BJ (cell line): Measurements from ENCODE around the gene GTF2I. TPM values are rescaled to one million over a fixed set of nuclear protein-coding genes. Genes with fewer than 3 reads are reported as not detected.
A peak's percentile ranks its signal among the peaks of the same experiment; 100 is the strongest.

ENCODE experiments used
- CTCF ChIA-PET: fragments of 350-600 bp; formaldehyde crosslinking; extraction: SDS; loops from one replicate; lab custom pipeline; 2021; ENCODE audit warnings: antibody characterized with exemption, inconsistent platforms; lab: Yijun Ruan, JAX
- POLR2A ChIA-PET: fragments of 300-600 bp; sonication (Branson Sonifier 250); formaldehyde crosslinking; extraction: SDS; loops from one replicate; lab custom pipeline; 2021; ENCODE audit warnings: antibody characterized with exemption; lab: Charles Lee
- DNase-seq: peaks from one replicate; pipeline ENCODE4 v3.0.0-alpha.2; 2011; ENCODE audit warnings: low read depth
- H3K27me3 ChIP-seq: 2 replicates; pipeline ENCODE4 v1.6.0; 2011; ENCODE audit warnings: low read length; ENCODE audit not compliant: control insufficient read depth, insufficient read depth
- H3K36me3 ChIP-seq: 2 replicates; pipeline ENCODE4 v1.5.1; 2011; ENCODE audit warnings: low read length; ENCODE audit not compliant: control insufficient read depth, insufficient read depth
- H3K4me3 ChIP-seq: 2 replicates; pipeline ENCODE4 v1.5.1; 2011; ENCODE audit warnings: low read depth, mild to moderate bottlenecking, control low read depth, low read length
- polyA minus RNA-seq: library from RNA; depleted of rRNA, polyadenylated mRNA; stranded (reverse); fragments of >200 nt; gene quantifications from 2 replicates; pipeline ENCODE4 v1.2.3, GENCODE V29; 2011; rRNA and poly(A)+ RNA removed
- polyA plus RNA-seq: library from polyadenylated mRNA; depleted of rRNA; stranded (reverse); fragments of >200 nt; gene quantifications from 2 replicates; pipeline ENCODE4 v1.2.3, GENCODE V29; 2011; rRNA removed
- TF ChIP-seq, protein P1 (sequence below): IDR thresholded peaks from 2 replicates; pipeline ENCODE4 v1.5.1; 2011; ENCODE audit warnings: low read depth, mild to moderate bottlenecking, control low read depth, inconsistent platforms, low read length, moderate library complexity; ENCODE audit not compliant: insufficient read depth

GTF2I gene
- polyA plus RNA-seq (30.7 and 37.4 TPM in 2 replicates), polyA minus RNA-seq (18.5 and 23.4 TPM in 2 replicates)

DNA sequence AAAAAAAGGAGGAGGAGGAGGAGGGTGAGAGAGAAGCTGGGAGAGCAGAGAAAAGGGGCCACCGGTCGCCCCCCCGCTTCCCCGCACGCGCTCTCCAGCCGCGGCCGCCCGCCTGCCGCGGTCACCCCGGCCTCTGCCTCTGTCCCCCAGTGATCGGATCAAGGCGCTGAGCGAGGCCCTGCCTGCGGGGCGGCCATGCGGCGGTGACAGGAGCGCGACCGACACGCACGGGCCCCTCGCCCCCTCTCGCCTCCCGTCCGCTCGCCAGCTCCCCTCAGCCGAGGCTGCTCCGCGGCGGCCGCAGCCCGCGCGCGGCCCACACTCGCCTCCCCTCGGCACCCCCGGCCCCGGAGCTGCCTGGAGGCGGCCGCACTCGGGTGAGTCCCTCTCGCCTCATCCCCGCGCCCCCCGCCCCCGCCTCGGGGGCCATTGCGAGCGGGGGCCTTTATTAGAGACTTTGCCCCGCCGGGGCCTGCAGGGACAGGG, at the start of gene GTF2I:
Gene GTF2I, plus strand, starts transcription at position 27 of the 486 bp plus-strand sequence. CDS start 31,411 bp downstream, outside the sequence.
- no peaks in the 10 kb centered on the region; the same call in 1 of the 2 replicates for H3K36me3 ChIP-seq
- H3K4me3 ChIP-seq, result peak within 1 kb of the TSS; percentile 82
- DNase-seq, result no peak
- POLR2A ChIA-PET, result interaction anchor here (0.6 to 0.7 kb wide), 2 partner anchors 13 to 1101 kb away, joined by 9 to 13 read pairs; no protein-coding TSS in a partner anchor
- TF ChIP-seq, protein P1, sequence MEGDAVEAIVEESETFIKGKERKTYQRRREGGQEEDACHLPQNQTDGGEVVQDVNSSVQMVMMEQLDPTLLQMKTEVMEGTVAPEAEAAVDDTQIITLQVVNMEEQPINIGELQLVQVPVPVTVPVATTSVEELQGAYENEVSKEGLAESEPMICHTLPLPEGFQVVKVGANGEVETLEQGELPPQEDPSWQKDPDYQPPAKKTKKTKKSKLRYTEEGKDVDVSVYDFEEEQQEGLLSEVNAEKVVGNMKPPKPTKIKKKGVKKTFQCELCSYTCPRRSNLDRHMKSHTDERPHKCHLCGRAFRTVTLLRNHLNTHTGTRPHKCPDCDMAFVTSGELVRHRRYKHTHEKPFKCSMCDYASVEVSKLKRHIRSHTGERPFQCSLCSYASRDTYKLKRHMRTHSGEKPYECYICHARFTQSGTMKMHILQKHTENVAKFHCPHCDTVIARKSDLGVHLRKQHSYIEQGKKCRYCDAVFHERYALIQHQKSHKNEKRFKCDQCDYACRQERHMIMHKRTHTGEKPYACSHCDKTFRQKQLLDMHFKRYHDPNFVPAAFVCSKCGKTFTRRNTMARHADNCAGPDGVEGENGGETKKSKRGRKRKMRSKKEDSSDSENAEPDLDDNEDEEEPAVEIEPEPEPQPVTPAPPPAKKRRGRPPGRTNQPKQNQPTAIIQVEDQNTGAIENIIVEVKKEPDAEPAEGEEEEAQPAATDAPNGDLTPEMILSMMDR, result no peak
- no peaks in the 10 kb centered on the region for H3K27me3 ChIP-seq
- CTCF ChIA-PET, result interaction anchor here (1.2 kb wide), 1 partner anchor 12 kb away, joined by 3 read pairs; no protein-coding TSS in a partner anchor

DNA sequence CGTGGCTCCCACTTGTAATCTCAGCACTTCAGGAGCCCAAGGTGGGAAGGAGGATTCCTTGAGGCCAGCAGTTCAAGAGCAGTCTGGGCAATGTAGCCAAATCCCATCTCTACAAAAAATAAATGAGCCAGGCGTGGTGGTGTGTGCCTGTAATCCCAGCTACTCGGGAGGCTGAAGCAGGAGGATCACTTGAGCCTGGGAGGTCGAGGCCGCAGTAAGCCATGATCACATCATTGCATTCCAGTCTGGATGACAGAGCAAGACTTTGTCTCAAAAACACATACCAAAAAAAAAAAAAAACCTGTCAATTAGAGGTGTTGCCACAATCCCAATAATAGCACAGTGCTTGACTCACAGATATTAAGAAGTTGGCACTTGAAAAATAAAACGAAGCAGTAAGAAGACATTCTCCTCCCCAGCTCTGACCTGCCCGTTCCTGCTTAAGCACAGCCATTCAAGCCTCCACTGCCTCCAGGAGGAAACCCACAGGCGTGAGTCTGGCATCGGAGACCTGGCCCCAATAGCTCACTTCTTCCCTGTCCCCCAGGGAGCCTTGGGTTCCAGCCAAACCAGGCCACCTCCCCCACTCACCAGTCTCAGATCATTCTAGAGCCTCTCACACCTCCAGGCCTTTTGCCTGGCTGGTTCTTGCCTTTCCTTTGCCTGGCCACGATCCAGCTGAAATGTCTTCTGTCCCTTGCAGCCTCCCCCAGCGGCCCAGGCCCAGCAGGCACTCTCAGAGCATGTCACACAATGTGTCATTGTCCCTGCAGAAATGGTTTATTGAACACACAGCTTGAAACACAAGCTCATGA, 45.3 kb upstream of the GTF2I start:
- TF ChIP-seq, protein P1, result no peak
- Histone ChIP-seq H3K36me3 (no peaks in the 10 kb centered on the region), H3K27me3 (no peaks in the 10 kb centered on the region), H3K4me3 (no peak overlapping the region)
- no peak for DNase-seq
- ChIA-PET CTCF (interaction anchor here (1.2 kb wide), 1 partner anchor 195 kb away, joined by 5 read pairs; no protein-coding TSS in a partner anchor), POLR2A (no interaction called here)

DNA sequence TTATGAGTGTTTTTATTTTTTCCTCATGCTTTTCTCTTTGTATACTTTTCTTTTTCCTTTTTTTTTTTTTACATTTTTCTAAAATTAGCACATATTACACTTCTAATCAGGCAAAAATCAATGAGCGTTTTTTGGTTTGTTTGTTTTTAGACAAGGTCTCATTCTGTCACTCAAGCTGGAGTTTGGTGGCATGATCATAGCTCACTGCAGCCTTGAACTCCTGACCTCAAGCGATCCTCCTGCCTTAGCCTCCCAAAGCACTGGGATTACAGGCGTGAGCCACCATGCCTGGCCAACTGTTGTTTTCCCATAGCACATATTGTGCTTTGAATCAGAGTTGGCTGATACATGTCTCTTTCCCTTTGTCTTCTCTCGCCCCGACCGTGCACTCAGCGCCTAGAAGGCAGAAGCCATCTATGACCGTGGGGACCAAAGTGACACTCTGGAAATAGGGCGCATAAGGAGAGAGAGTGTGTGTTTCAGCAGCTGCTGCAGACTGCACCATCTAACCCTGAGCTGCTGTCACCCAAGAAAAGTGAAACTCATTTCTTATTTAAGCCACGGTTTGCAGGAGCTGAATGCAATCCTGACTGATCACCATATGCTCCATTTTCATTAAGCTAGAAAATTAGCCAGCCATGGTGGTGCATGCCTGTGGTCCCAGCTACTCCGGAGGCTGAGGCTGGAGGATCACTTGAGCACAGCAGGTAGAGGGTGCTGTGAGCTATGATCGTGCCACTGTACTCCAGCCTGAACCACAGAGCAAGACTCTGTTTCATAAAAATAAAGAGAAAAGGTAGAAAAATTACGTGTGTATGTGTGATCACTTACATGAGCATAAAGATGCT, 41.4 kb upstream of the GTF2I start:
- H3K4me3 ChIP-seq, result no peak overlapping the region
- no peaks in the 10 kb centered on the region for H3K27me3 ChIP-seq
- DNase-seq, result no peak
- TF ChIP-seq, protein P1, result no peak
- POLR2A ChIA-PET, result no interaction called here
- CTCF ChIA-PET, result interaction anchor here (0.6 kb wide), 2 partner anchors 70 to 157 kb away, joined by 3 read pairs; no protein-coding TSS in a partner anchor
- H3K36me3 ChIP-seq, result no peaks in the 10 kb centered on the region

DNA sequence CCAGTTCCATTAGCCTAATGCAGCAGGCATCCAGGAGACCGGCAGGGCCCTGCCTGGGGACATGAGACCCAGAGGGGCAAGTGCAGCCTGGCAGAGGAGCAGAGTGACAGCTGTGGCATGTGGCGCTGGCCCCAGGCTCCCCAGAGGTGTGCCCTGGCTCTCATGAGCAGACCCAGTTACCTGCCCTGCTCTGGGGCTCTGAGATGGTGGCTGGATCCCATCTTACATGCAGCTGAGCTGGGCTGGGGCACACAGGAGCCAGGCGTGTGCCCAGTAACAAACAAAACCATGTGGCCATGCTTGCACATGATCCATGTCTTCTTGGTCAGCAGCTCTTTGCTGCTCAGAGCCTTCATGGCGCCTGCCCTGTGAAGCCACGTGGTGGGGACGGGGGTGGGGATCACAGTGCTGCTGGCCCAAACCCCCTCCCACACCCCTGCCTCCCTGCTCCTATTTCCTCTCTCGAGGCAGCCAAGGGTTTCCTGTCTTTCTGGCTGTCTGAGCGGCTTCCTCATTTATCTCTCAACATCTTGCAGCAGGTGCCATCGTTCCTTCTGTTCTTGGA, 40.3 kb upstream of the GTF2I start:
- no peak overlapping the region for H3K4me3 ChIP-seq
- POLR2A ChIA-PET, result no interaction called here
- DNase-seq, result no peak
- CTCF ChIA-PET, result no interaction called here
- H3K27me3 ChIP-seq, result no peaks in the 10 kb centered on the region
- TF ChIP-seq, protein P1, result no peak
- H3K36me3 ChIP-seq, result no peaks in the 10 kb centered on the region
